NCI-H2196 (cell line): ENCODE data around the gene DDX18.

Experiments used
- DNase-seq: peaks from one replicate; lab custom pipeline; 2025; ENCODE audit not compliant: unreplicated experiment; lab: John Stamatoyannopoulos, UW

Gene DDX18

GRCh38 chr2:117833911-117834310 is 19.4 kb downstream of the DDX18 start:
- no peak for DNase-seq

GRCh38 chr2:117834992-117835391 is 20.5 kb downstream of the DDX18 start:
- no peak for DNase-seq

- DNase-seq: peak; percentile 47
These were observed 21.7 kb downstream of the DDX18 start for GRCh38 chr2:117835990-117836760.

- no peak for DNase-seq
These were observed 30.8 kb downstream of the DDX18 start for GRCh38 chr2:117845304-117845703.

- DNase-seq: no peak
These were observed 35.5 kb downstream of the DDX18 start for GRCh38 chr2:117850015-117850414.

- no peak for DNase-seq
These were observed 36.0 kb downstream of the DDX18 start for GRCh38 chr2:117850461-117850860.

- no peak for DNase-seq
These were observed 37.5 kb downstream of the DDX18 start for GRCh38 chr2:117851969-117852368.

- no peak for DNase-seq
These were observed 38.8 kb downstream of the DDX18 start for GRCh38 chr2:117853316-117853715.

- no peak for DNase-seq
These were observed 39.4 kb downstream of the DDX18 start for GRCh38 chr2:117853873-117854272.

GRCh38 chr2:117854610-117855009 is 40.1 kb downstream of the DDX18 start:
- no peak for DNase-seq

GRCh38 chr2:117855886-117856285 is 41.4 kb downstream of the DDX18 start:
- DNase-seq: no peak

- no peak for DNase-seq
These were observed 42.1 kb downstream of the DDX18 start for GRCh38 chr2:117856415-117857210.

- no peak for DNase-seq
These were observed 43.8 kb downstream of the DDX18 start for GRCh38 chr2:117858336-117858735.

- DNase-seq: no peak
These were observed 44.5 kb downstream of the DDX18 start for GRCh38 chr2:117858892-117859531.

GRCh38 chr2:117859532-117859911 is 45.0 kb downstream of the DDX18 start:
- DNase-seq: no peak

GRCh38 chr2:117859924-117860647 is 45.6 kb downstream of the DDX18 start:
- DNase-seq: no peak

GRCh38 chr2:117862459-117862858 is 48.0 kb downstream of the DDX18 start:
- DNase-seq: no peak

- DNase-seq: no peak
These were observed 61.3 kb downstream of the DDX18 start for GRCh38 chr2:117875786-117876185.

GRCh38 chr2:117879003-117879402 is 64.5 kb downstream of the DDX18 start:
- no peak for DNase-seq
